Measurements from ENCODE around the gene AKAP4.

GRCh38 chrX:50147972-50148371 is 52.8 kb downstream of the AKAP4 start:
- no peak for TF ChIP-seq ATF1 (CRISPR knock-in tag; IDR thresholded peaks at IDR 0.05)
- TF ChIP-seq CTCF (IDR thresholded peaks at IDR 0.05), result no peak
- no peak for TF ChIP-seq ATF6 (CRISPR knock-in tag; IDR thresholded peaks at IDR 0.05)
- TF ChIP-seq FOXK1 (CRISPR knock-in tag; IDR thresholded peaks at IDR 0.05), result no peak
- TF ChIP-seq ZSCAN18 (CRISPR knock-in tag; IDR thresholded peaks at IDR 0.05), result no peak
- TF ChIP-seq FOXP4 (CRISPR knock-in tag; IDR thresholded peaks at IDR 0.05), result no peak
- TF ChIP-seq ARID4B (CRISPR knock-in tag; IDR thresholded peaks at IDR 0.05; ENCODE audit: borderline replicate concordance), result no peak
- TF ChIP-seq HMGXB4 (CRISPR knock-in tag; IDR thresholded peaks at IDR 0.05), result no peak
- no peak for TF ChIP-seq E2F1 (CRISPR knock-in tag; IDR thresholded peaks at IDR 0.05)
- TF ChIP-seq ZNF263 (CRISPR knock-in tag; IDR thresholded peaks at IDR 0.05; ENCODE audit: low read depth), result no peak
- no peak for TF ChIP-seq TCF7 (CRISPR knock-in tag; IDR thresholded peaks at IDR 0.05; ENCODE audit: low read depth)
- no peak for TF ChIP-seq NFYB (CRISPR knock-in tag; conservative IDR thresholded peaks at IDR 0.05; ENCODE audit: low read depth)
- no peak for TF ChIP-seq NFE2L1 (CRISPR knock-in tag; IDR thresholded peaks at IDR 0.05)
